Measurements from ENCODE around the gene SREBF2. TPM values are rescaled to one million over a fixed set of nuclear protein-coding genes. Genes with fewer than 3 reads are reported as not detected.

Gene SREBF2
- total RNA-seq, 1 donor from 2014 or later: 200 TPM

DNA sequence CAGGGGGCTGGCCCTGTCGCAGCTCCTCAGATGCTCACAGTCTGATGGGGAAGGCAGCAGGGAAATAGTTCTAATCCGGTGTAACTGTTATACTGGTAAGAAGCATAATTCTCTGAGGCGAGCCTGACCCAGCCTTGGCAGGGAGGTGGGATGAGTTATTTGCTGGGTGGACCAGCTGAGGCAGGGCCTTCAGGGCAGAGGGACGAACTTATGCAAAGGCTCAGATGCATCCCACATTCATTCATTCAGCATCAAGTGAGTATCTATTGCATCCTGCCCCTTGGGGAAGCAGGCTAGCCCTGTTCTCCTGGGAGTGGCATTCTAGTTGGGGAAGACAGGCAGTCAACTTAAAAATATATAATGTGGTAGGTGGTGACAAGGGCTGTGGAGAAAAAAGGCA lies 13.6 kb upstream of the SREBF2 start:
- Mint-ChIP-seq H3K27ac (ENCODE audit: unreplicated experiment) (no peak overlapping the region), H3K36me3 (ENCODE audit: low read depth, unreplicated experiment) (peaks cover 3% of the 10 kb centered on the region), H3K9me3 (ENCODE audit: unreplicated experiment) (no peaks in the 10 kb centered on the region), H3K4me3 (ENCODE audit: unreplicated experiment) (no peak overlapping the region), H3K4me1 (ENCODE audit: unreplicated experiment) (peaks cover 30% of the 10 kb centered on the region), H3K27me3 (ENCODE audit: unreplicated experiment) (peaks cover 9% of the 10 kb centered on the region)
- TF ChIP-seq, protein P1, sequence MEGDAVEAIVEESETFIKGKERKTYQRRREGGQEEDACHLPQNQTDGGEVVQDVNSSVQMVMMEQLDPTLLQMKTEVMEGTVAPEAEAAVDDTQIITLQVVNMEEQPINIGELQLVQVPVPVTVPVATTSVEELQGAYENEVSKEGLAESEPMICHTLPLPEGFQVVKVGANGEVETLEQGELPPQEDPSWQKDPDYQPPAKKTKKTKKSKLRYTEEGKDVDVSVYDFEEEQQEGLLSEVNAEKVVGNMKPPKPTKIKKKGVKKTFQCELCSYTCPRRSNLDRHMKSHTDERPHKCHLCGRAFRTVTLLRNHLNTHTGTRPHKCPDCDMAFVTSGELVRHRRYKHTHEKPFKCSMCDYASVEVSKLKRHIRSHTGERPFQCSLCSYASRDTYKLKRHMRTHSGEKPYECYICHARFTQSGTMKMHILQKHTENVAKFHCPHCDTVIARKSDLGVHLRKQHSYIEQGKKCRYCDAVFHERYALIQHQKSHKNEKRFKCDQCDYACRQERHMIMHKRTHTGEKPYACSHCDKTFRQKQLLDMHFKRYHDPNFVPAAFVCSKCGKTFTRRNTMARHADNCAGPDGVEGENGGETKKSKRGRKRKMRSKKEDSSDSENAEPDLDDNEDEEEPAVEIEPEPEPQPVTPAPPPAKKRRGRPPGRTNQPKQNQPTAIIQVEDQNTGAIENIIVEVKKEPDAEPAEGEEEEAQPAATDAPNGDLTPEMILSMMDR (IDR thresholded peaks at IDR 0.05; ENCODE audit: unreplicated experiment): no peak
- DNase-seq (ENCODE audit: low spot score): no peak

DNA sequence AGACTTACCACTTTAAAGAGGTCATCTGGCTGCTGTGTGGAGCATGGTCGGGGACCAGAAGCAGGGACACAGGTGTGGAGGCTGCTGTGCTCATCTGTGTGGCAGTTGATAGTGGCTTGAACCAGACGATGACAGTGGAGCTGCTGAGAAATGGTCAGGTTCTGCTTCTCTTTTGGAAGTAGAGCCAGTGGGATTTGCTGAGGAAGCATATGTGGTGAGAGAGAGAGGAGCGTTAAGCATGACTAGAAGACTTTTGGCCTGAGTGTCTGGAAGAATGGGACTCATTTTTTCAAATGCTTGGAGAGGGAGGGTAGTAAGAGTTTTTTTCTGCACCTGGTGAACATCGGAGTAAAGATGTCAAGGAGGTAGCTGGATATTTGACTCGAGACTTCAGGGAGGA lies 12.5 kb upstream of the SREBF2 start:
- H3K27ac Mint-ChIP-seq (ENCODE audit: unreplicated experiment): peak overlapping the region; percentile 3
- TF ChIP-seq, protein P1 (IDR thresholded peaks at IDR 0.05; ENCODE audit: unreplicated experiment): no peak
- H3K4me3 Mint-ChIP-seq (ENCODE audit: unreplicated experiment): peak overlapping the region; percentile 48
- DNase-seq (ENCODE audit: low spot score): no peak
- peaks cover 42% of the 10 kb centered on the region for H3K4me1 Mint-ChIP-seq (ENCODE audit: unreplicated experiment)
- H3K27me3 Mint-ChIP-seq (ENCODE audit: unreplicated experiment): peaks cover 11% of the 10 kb centered on the region
- H3K9me3 Mint-ChIP-seq (ENCODE audit: unreplicated experiment): no peaks in the 10 kb centered on the region
- H3K36me3 Mint-ChIP-seq (ENCODE audit: low read depth, unreplicated experiment): peaks cover 5% of the 10 kb centered on the region

DNA sequence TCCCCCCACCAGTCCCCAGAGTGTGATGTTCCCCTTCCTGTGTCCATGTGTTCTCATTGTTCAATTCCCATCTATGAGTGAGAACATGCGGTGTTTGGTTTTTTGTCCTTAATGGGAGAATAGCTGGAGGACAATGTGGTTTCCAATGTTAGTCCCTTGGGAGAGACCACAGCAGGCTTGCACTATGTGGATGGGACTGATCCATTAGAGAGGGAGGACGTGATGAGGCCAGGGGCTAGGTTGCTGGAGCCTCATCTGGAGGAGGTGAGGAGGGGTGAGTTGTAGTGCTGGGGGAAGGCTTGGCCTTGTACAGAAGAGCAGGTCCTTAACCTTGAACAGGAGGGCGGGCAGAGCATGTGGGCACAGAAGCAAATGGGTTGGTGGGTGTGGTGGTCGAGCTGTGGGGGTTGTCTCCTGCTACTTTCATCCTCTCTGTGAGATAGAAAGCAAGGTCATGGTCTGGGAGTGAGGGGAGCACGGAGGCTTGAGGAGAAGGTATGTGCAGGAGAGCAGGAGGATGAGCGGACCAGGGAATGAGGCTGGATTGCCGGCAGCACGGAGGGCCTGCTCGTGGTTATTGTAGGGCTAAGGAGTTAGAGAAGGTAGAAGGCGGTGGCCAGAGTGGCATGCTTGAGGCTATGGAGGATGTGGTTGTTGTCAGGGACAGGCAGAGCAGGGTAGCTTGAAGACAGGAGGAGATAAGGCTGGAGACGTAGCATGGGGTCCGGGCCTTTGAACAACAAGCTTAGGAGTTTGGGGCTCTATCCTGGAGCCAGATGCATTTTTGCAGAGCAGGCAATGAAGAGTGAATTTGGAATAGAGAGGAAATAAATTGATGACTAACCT lies 11.2 kb upstream of the SREBF2 start:
- DNase-seq (ENCODE audit: low spot score): no peak
- Mint-ChIP-seq H3K9me3 (ENCODE audit: unreplicated experiment) (no peaks in the 10 kb centered on the region), H3K27me3 (ENCODE audit: unreplicated experiment) (peaks cover 12% of the 10 kb centered on the region), H3K27ac (ENCODE audit: unreplicated experiment) (peak overlapping the region; percentile 43), H3K4me1 (ENCODE audit: unreplicated experiment) (peaks cover 50% of the 10 kb centered on the region), H3K4me3 (ENCODE audit: unreplicated experiment) (peak overlapping the region; percentile 28), H3K36me3 (ENCODE audit: low read depth, unreplicated experiment) (peaks cover 7% of the 10 kb centered on the region)
- TF ChIP-seq, protein P1 (IDR thresholded peaks at IDR 0.05; ENCODE audit: unreplicated experiment): no peak

DNA sequence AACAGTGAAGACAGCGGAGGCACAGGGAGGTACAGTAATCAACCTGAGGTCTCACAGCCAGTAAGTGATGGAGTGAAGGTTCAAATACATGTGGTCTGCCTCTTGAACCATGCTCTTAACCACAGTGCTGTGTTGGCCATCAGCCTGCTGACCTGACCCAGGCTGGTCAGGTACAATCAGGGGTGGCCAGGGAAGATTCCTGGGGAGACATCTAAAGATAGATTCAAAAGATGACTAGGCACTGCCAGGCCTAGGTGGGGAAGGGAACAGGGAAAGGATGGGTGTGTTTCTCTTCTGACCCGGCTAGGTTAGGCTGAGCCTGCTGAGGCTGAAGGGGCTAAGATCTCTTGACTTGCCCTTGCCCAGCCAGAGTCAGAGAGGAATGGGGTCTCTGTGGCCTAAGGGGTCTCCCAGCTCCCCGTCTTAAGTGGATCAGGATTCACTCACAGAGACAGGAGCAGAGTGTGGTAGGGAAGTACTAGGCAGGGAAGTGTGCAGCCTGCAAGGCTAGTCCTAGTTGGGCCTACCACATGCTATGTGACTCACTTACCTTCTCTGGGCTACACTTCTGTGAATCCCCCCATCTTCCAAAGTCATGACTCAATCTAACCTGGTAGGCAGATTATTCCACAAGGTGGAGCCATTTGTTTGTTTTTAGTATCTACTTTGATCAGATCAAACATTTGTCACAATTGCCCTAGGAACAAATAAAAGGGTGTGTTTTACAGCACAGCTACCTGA lies 10.4 kb upstream of the SREBF2 start:
- Mint-ChIP-seq H3K4me1 (ENCODE audit: unreplicated experiment) (peaks cover 56% of the 10 kb centered on the region), H3K4me3 (ENCODE audit: unreplicated experiment) (no peak overlapping the region), H3K36me3 (ENCODE audit: low read depth, unreplicated experiment) (peaks cover 7% of the 10 kb centered on the region), H3K27me3 (ENCODE audit: unreplicated experiment) (peaks cover 12% of the 10 kb centered on the region), H3K27ac (ENCODE audit: unreplicated experiment) (peak overlapping the region; percentile 26), H3K9me3 (ENCODE audit: unreplicated experiment) (no peaks in the 10 kb centered on the region)
- no peak for DNase-seq (ENCODE audit: low spot score)
- TF ChIP-seq, protein P1 (IDR thresholded peaks at IDR 0.05; ENCODE audit: unreplicated experiment): peak; percentile 28

DNA sequence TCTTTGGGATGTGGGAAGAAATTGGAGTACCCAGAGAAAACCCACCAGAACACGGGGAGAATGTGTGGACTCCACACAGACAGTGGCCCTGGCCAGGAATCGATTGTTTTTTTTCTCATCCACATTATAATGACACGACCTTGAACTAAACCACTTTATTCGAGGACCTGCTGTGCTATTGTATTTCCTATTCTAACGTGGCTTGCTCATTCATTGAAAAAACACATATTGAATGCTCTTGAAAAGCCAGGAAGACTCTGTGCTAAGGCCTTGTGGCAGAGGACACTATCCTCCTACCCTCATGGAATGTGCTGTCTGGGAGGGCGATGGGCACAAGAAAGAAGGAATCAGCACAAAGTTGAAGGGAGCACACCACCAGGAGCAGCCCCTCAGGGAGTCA lies 9.1 kb upstream of the SREBF2 start:
- Mint-ChIP-seq H3K27ac (ENCODE audit: unreplicated experiment) (no peak overlapping the region), H3K36me3 (ENCODE audit: low read depth, unreplicated experiment) (peaks cover 7% of the 10 kb centered on the region), H3K4me3 (ENCODE audit: unreplicated experiment) (peak overlapping the region; percentile 33), H3K9me3 (ENCODE audit: unreplicated experiment) (no peaks in the 10 kb centered on the region), H3K4me1 (ENCODE audit: unreplicated experiment) (peaks cover 59% of the 10 kb centered on the region), H3K27me3 (ENCODE audit: unreplicated experiment) (peaks cover 12% of the 10 kb centered on the region)
- no peak for DNase-seq (ENCODE audit: low spot score)
- TF ChIP-seq, protein P1 (IDR thresholded peaks at IDR 0.05; ENCODE audit: unreplicated experiment): no peak

All from endothelial cell (in vitro differentiated cells).